Panc1 (cell line): ENCODE data around the gene KRT25. TPM values are rescaled to one million over a fixed set of nuclear protein-coding genes. Genes with fewer than 3 reads are reported as not detected.

Source experiments
- ATAC-seq: fragments of 200-7000 bp; cut with Tn5 transposase; 2 replicates; pipeline ENCODE4 v1.9.1; 2020; ENCODE audit warnings: mild to moderate bottlenecking, moderate library complexity
- BruUV-seq: library from RNA; stranded (reverse); fragments of 400-500 nt; replicated peaks from 2 replicates; lab custom pipeline; 2021; lab: Mats Ljungman, UMichigan
- CTCF ChIA-PET: fragments of 300-600 bp; sonication (Branson Sonifier 250); formaldehyde crosslinking; loops from one replicate; lab custom pipeline; 2022; ENCODE audit warnings: antibody characterized with exemption; lab: Charles Lee
- POLR2A ChIA-PET: fragments of 300-600 bp; sonication (Branson Sonifier 250); formaldehyde crosslinking; loops from one replicate; lab custom pipeline; 2022; ENCODE audit warnings: antibody characterized with exemption; lab: Charles Lee
- DNase-seq: peaks from one replicate; pipeline ENCODE4 v3.0.0-alpha.2; 2010; ENCODE audit warnings: low read depth, low spot score
- H3K27ac ChIP-seq: 2 replicates; pipeline ENCODE4 v1.5.1; 2011; ENCODE audit warnings: mild to moderate bottlenecking, low read length, inconsistent platforms
- H3K27me3 ChIP-seq: fragments of 200-500 bp; sonication (Bioruptor generic); 2 replicates; pipeline ENCODE4 v1.6.0; 2014; ENCODE audit warnings: low read length, inconsistent platforms; ENCODE audit not compliant: control insufficient read depth, insufficient read depth
- H3K36me3 ChIP-seq: fragments of 200-500 bp; sonication (Bioruptor generic); 2 replicates; pipeline ENCODE4 v1.5.1; 2014; ENCODE audit warnings: inconsistent platforms, mild to moderate bottlenecking, low read length, moderate library complexity; ENCODE audit not compliant: control insufficient read depth, insufficient read depth
- H3K4me1 ChIP-seq: 2 replicates; pipeline ENCODE4 v1.5.1; 2011; ENCODE audit warnings: inconsistent platforms, mild to moderate bottlenecking, low read length, moderate library complexity; ENCODE audit not compliant: control insufficient read depth, insufficient read depth
- H3K4me3 ChIP-seq, 2 experiments: 2 replicates each; pipeline ENCODE4 v1.5.1; 2011 to 2012; ENCODE audit warnings: low read depth in 2 of 2, low read length in 2 of 2, mild to moderate bottlenecking in 2 of 2, inconsistent platforms in 1 of 2, moderate library complexity in 1 of 2
- H3K9me3 ChIP-seq: fragments of 200-500 bp; sonication (Bioruptor generic); 2 replicates; pipeline ENCODE4 v1.5.1; 2014; ENCODE audit warnings: low read depth, mild to moderate bottlenecking, inconsistent platforms, low read length, moderate library complexity; ENCODE audit not compliant: control insufficient read depth, insufficient read depth
- CTCF ChIP-seq: fragments of 450-650 bp; IDR thresholded peaks from 2 replicates; pipeline ENCODE4 v1.5.1; 2017; ENCODE audit warnings: mild to moderate bottlenecking
- POLR2AphosphoS5 ChIP-seq: IDR thresholded peaks from 2 replicates; pipeline ENCODE4 v1.6.1; 2012; ENCODE audit warnings: mild to moderate bottlenecking, low read depth, low read length, moderate library complexity
- REST ChIP-seq, 2 experiments: IDR thresholded peaks; 2 replicates each; pipeline ENCODE4 v1.6.1; 2011 to 2012; ENCODE audit warnings: low read depth in 2 of 2, control low read depth in 1 of 2, low read length in 1 of 2, mild to moderate bottlenecking in 1 of 2, moderate library complexity in 1 of 2; ENCODE audit not compliant: insufficient read depth in 1 of 2
- SIN3A ChIP-seq: IDR thresholded peaks from 2 replicates; pipeline ENCODE4 v1.6.1; 2012; ENCODE audit warnings: low read depth, mild to moderate bottlenecking, low read length, moderate library complexity, borderline replicate concordance; ENCODE audit not compliant: insufficient read depth
- TCF7L2 ChIP-seq: IDR thresholded peaks from 2 replicates; pipeline ENCODE4 v1.6.1; 2011; ENCODE audit warnings: mild to moderate bottlenecking, low read depth, low read length, inconsistent platforms
- in situ Hi-C: cut with HindIII; loops from 2 replicates; pipeline ENCODE4 v1.10.0; 2016; ENCODE audit warnings: low sequenced_read_pairs, low pct_unique_long_range_greater_than_20kb
- intact Hi-C: fragments of 100-400 bp; cut with micrococcal nuclease; formaldehyde crosslinking; loops from one replicate; pipeline ENCODE4 v1.10.0; 2022; ENCODE audit not compliant: unreplicated experiment
- total RNA-seq: library from RNA; stranded (reverse); gene quantifications from one replicate; pipeline ENCODE4 v1.2.1, GENCODE V29; 2021; ENCODE audit not compliant: unreplicated experiment

KRT25 gene
- total RNA-seq, 1 experiment from 2014 or later, result not detected

GRCh38 chr17:40717776-40718175 is 37.4 kb downstream of the KRT25 start:
- no peak for ATAC-seq
- no TSS peak for BruUV-seq
- Histone ChIP-seq H3K27ac (no peak overlapping the region), H3K4me3 (no peak overlapping the region), H3K4me1 (no peaks in the 10 kb centered on the region), H3K27me3 (peaks cover 4% of the 10 kb centered on the region), H3K9me3 (no peaks in the 10 kb centered on the region), H3K36me3 (no peaks in the 10 kb centered on the region)
- CTCF ChIA-PET, result no interaction called here
- intact Hi-C loops (no loop called here), in situ Hi-C loops (no loop called here)
- no peak for DNase-seq
- no peak for TF ChIP-seq TCF7L2
- TF ChIP-seq REST (IDR thresholded peaks at IDR 0.05; ENCODE audit: insufficient read depth in 1 of 2, low read depth in 2 of 2, low read length in 1 of 2), result no peak
- TF ChIP-seq CTCF, result no peak
- no peak for TF ChIP-seq SIN3A
- no peak for TF ChIP-seq POLR2AphosphoS5
- POLR2A ChIA-PET, result no interaction called here

GRCh38 chr17:40714473-40714872 is 40.7 kb downstream of the KRT25 start:
- H3K9me3 ChIP-seq, result no peaks in the 10 kb centered on the region
- DNase-seq, result no peak
- CTCF ChIA-PET, result no interaction called here
- POLR2A ChIA-PET, result no interaction called here
- H3K27me3 ChIP-seq, result peaks cover 4% of the 10 kb centered on the region
- H3K4me3 ChIP-seq, result no peak overlapping the region
- H3K36me3 ChIP-seq, result no peaks in the 10 kb centered on the region
- no TSS peak for BruUV-seq
- in situ Hi-C loops (no loop called here), intact Hi-C loops (no loop called here)
- no peak for TF ChIP-seq POLR2AphosphoS5
- TF ChIP-seq CTCF, result no peak
- no peak for TF ChIP-seq SIN3A
- no peak for TF ChIP-seq TCF7L2
- H3K4me1 ChIP-seq, result no peaks in the 10 kb centered on the region
- ATAC-seq, result no peak
- no peak overlapping the region for H3K27ac ChIP-seq
